ENCODE data around the gene ACOT13.

Gene ACOT13

DNA sequence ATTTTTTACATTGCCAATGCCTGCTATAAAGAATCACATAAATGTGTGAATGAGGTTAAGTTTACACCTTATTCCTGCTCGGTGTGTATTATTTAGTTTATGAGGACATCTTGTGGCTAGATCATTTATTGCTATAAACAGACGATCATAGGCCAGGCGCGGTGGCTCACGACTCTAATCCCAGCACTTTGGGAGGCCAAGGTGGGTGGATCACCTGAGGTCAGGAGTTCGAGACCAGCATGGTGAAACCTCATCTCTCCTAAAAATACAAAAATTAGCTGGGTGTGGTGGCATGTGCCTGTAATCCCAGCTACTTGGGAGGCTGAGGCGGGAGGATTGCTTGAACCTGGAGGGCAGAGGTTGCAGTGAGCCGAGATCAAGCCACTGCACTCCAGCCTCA, 28.8 kb downstream of the ACOT13 start:
- TF ChIP-seq RAD21 (IDR thresholded peaks at IDR 0.05; ENCODE audit: low read depth) = peak; percentile 72

DNA sequence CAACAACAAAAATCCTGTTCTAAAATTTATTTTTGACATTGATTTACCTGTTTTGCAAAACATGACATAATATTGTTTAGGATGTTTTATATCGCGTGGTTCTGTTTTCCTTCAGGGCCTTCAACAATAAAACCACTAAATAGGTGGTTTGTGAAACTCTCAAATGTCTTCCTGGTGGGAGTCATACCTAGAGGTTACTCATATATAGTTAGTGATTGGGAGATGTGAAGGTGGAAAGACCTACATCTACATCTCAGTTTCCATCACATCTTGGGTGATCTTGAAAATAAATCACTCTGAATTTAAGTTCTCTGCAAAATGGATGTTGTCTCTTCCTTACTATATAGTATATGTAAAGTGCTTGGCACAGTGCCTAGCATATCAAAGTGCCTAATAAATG, 29.2 kb downstream of the ACOT13 start:
- TF ChIP-seq FOXM1 (IDR thresholded peaks at IDR 0.05; ENCODE audit: borderline replicate concordance, low read depth) (no peak), NFIC (IDR thresholded peaks at IDR 0.05) (no peak), RAD21 (IDR thresholded peaks at IDR 0.05; ENCODE audit: low read depth) (no peak), TCF12 (IDR thresholded peaks at IDR 0.05; ENCODE audit: low read depth) (no peak), EGR1 (IDR thresholded peaks at IDR 0.05) (no peak), EP300 (IDR thresholded peaks at IDR 0.05; ENCODE audit: borderline replicate concordance) (no peak), TEAD4 (IDR thresholded peaks at IDR 0.05) (no peak), USF1 (IDR thresholded peaks at IDR 0.05) (no peak), CREB1 (IDR thresholded peaks at IDR 0.05; ENCODE audit: low read depth) (no peak), CEBPB (IDR thresholded peaks at IDR 0.05) (no peak)
- TF ChIP-seq, protein P1, sequence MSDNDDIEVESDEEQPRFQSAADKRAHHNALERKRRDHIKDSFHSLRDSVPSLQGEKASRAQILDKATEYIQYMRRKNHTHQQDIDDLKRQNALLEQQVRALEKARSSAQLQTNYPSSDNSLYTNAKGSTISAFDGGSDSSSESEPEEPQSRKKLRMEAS (IDR thresholded peaks at IDR 0.05) = no peak

GRCh38 chr6:24699521-24700359, 32.9 kb downstream of the ACOT13 start:
- TF ChIP-seq NFIC (IDR thresholded peaks at IDR 0.05) (no peak), RAD21 (IDR thresholded peaks at IDR 0.05; ENCODE audit: low read depth) (no peak), CEBPB (IDR thresholded peaks at IDR 0.05) (no peak), YY1 (IDR thresholded peaks at IDR 0.05; ENCODE audit: low read depth) (no peak), TEAD4 (IDR thresholded peaks at IDR 0.05) (no peak), TCF12 (IDR thresholded peaks at IDR 0.05; ENCODE audit: low read depth) (no peak), EP300 (IDR thresholded peaks at IDR 0.05; ENCODE audit: borderline replicate concordance) (no peak)

DNA sequence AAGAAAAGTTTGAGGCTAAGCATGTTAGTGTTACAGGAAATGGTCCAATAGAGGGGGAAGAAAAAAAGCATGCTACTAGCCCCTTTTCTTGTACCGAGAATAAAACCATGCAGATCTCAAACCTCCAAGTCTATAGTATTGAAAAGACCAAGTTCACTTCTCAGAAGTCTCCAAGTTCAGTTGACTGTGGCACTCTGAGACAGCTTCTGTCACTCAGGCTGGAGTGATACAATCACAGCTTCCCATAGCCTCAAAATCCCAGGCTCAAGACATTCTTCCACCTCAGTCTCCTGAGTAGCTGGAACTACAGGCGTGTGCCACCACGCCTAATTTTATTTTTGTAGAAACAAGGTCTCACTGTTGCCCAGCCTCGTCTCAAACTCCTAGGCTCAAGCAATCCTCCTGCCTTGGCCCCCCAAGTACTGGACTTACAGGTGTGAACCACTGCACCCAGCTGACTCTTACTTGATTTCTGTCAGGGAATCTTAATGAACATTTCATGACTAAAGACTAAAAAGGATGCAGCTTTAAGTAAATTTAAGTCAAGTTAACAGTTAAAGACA, 35.9 kb downstream of the ACOT13 start:
- TF ChIP-seq, protein P1 (IDR thresholded peaks at IDR 0.05) = no peak
- no peak for TF ChIP-seq EGR1 (IDR thresholded peaks at IDR 0.05)
- TF ChIP-seq EP300 (IDR thresholded peaks at IDR 0.05; ENCODE audit: borderline replicate concordance) = no peak
- TF ChIP-seq, protein P2, sequence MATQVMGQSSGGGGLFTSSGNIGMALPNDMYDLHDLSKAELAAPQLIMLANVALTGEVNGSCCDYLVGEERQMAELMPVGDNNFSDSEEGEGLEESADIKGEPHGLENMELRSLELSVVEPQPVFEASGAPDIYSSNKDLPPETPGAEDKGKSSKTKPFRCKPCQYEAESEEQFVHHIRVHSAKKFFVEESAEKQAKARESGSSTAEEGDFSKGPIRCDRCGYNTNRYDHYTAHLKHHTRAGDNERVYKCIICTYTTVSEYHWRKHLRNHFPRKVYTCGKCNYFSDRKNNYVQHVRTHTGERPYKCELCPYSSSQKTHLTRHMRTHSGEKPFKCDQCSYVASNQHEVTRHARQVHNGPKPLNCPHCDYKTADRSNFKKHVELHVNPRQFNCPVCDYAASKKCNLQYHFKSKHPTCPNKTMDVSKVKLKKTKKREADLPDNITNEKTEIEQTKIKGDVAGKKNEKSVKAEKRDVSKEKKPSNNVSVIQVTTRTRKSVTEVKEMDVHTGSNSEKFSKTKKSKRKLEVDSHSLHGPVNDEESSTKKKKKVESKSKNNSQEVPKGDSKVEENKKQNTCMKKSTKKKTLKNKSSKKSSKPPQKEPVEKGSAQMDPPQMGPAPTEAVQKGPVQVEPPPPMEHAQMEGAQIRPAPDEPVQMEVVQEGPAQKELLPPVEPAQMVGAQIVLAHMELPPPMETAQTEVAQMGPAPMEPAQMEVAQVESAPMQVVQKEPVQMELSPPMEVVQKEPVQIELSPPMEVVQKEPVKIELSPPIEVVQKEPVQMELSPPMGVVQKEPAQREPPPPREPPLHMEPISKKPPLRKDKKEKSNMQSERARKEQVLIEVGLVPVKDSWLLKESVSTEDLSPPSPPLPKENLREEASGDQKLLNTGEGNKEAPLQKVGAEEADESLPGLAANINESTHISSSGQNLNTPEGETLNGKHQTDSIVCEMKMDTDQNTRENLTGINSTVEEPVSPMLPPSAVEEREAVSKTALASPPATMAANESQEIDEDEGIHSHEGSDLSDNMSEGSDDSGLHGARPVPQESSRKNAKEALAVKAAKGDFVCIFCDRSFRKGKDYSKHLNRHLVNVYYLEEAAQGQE (IDR thresholded peaks at IDR 0.05; ENCODE audit: low read depth) = no peak
- no peak for TF ChIP-seq FOXM1 (IDR thresholded peaks at IDR 0.05; ENCODE audit: borderline replicate concordance, low read depth)
- TF ChIP-seq TCF12 (IDR thresholded peaks at IDR 0.05; ENCODE audit: low read depth) = no peak
- TF ChIP-seq CEBPB (IDR thresholded peaks at IDR 0.05) = no peak
- no peak for TF ChIP-seq NFIC (IDR thresholded peaks at IDR 0.05)
- TF ChIP-seq USF1 (IDR thresholded peaks at IDR 0.05) = no peak
- TF ChIP-seq RAD21 (IDR thresholded peaks at IDR 0.05; ENCODE audit: low read depth) = no peak
- no peak for TF ChIP-seq ZBTB7A (IDR thresholded peaks at IDR 0.05; ENCODE audit: low read depth)
- TF ChIP-seq TEAD4 (IDR thresholded peaks at IDR 0.05) = no peak
- TF ChIP-seq CREB1 (IDR thresholded peaks at IDR 0.05; ENCODE audit: low read depth) = no peak
- TF ChIP-seq YY1 (IDR thresholded peaks at IDR 0.05; ENCODE audit: low read depth) = no peak
- TF ChIP-seq TAF1 (IDR thresholded peaks at IDR 0.05; ENCODE audit: low read depth) = no peak

DNA sequence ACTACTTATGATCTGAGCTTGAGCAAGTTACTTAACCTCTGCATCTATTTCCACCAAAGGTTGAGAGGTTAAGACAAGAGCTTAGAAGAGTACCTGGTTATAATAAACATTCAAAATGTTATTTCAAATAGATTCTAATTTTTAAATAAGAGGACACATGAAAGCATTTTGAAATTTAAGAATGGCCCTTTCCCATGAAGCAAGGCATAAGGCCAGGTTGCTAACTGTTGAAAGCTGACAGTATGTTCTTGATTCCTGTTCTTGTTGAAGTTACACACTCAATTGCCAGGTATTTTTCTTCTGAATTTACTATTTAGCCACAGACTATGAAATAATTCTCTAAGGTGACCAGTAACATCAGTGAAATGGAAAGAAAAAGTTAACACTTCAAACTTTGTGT, 37.6 kb downstream of the ACOT13 start:
- TF ChIP-seq CEBPB (IDR thresholded peaks at IDR 0.05) (no peak), ZBTB7A (IDR thresholded peaks at IDR 0.05; ENCODE audit: low read depth) (no peak), TCF12 (IDR thresholded peaks at IDR 0.05; ENCODE audit: low read depth) (no peak), EGR1 (IDR thresholded peaks at IDR 0.05) (no peak), EP300 (IDR thresholded peaks at IDR 0.05; ENCODE audit: borderline replicate concordance) (no peak), USF1 (IDR thresholded peaks at IDR 0.05) (no peak), TAF1 (IDR thresholded peaks at IDR 0.05; ENCODE audit: low read depth) (no peak), YY1 (IDR thresholded peaks at IDR 0.05; ENCODE audit: low read depth) (no peak), RAD21 (IDR thresholded peaks at IDR 0.05; ENCODE audit: low read depth) (no peak), FOXM1 (IDR thresholded peaks at IDR 0.05; ENCODE audit: borderline replicate concordance, low read depth) (no peak), NFIC (IDR thresholded peaks at IDR 0.05) (no peak), CREB1 (IDR thresholded peaks at IDR 0.05; ENCODE audit: low read depth) (no peak), TEAD4 (IDR thresholded peaks at IDR 0.05) (no peak)
- TF ChIP-seq, protein P2 (IDR thresholded peaks at IDR 0.05; ENCODE audit: low read depth) = no peak
- TF ChIP-seq, protein P1 (IDR thresholded peaks at IDR 0.05) = no peak

Measured in Ishikawa (cell line).